ENCODE measurements around the gene DNAJC4.
"Not testable (repeated sequence)": the region's sequence is repeated elsewhere in the genome, so short reads cannot be mapped to it uniquely, and the experiment has no call there.

DNAJC4 gene

GRCh38 chr11:64245797-64246620 is 15.7 kb downstream of the DNAJC4 start:
- in situ Hi-C loops (cut with HindIII; ENCODE audit: low sequenced_read_pairs), result no loop called here
- TF ChIP-seq CTCF (IDR thresholded peaks at IDR 0.05; ENCODE audit: low read depth, low read length, missing control alignments), result no peak
- no peak for DNase-seq (ENCODE audit: low read depth)
- peak overlapping the region; percentile 71 for H3K4me3 ChIP-seq (ENCODE audit: low read depth, low read length)

GRCh38 chr11:64246621-64246870 is 16.2 kb downstream of the DNAJC4 start:
- in situ Hi-C loops (cut with HindIII; ENCODE audit: low sequenced_read_pairs); DNase-seq (ENCODE audit: low read depth): not testable (repeated sequence)
- H3K4me3 ChIP-seq (ENCODE audit: low read depth, low read length), result peak overlapping the region; percentile 71

GRCh38 chr11:64246871-64247728 is 16.8 kb downstream of the DNAJC4 start, which contains the start of gene PPP1R14B:
Gene PPP1R14B (minus strand): TSS chr11:64246943. CDS start chr11:64246673, 270 bp downstream.
- peak; percentile 53 for DNase-seq (ENCODE audit: low read depth)
- no peak for TF ChIP-seq CTCF (IDR thresholded peaks at IDR 0.05; ENCODE audit: low read depth, low read length, missing control alignments)
- in situ Hi-C loops (cut with HindIII; ENCODE audit: low sequenced_read_pairs), result no loop called here
- peak within 1 kb of the TSS; percentile 71 for H3K4me3 ChIP-seq (ENCODE audit: low read depth, low read length)

GRCh38 chr11:64247729-64248531 is 17.6 kb downstream of the DNAJC4 start:
- TF ChIP-seq CTCF (IDR thresholded peaks at IDR 0.05; ENCODE audit: low read depth, low read length, missing control alignments), result no peak
- in situ Hi-C loops (cut with HindIII; ENCODE audit: low sequenced_read_pairs), result no loop called here
- peak overlapping the region; percentile 65 for H3K4me3 ChIP-seq (ENCODE audit: low read depth, low read length)
- DNase-seq (ENCODE audit: low read depth), result no peak

- DNase-seq (ENCODE audit: low read depth), result no peak
- TF ChIP-seq CTCF (IDR thresholded peaks at IDR 0.05; ENCODE audit: low read depth, low read length, missing control alignments), result no peak
- in situ Hi-C loops (cut with HindIII; ENCODE audit: low sequenced_read_pairs), result no loop called here
- H3K4me3 ChIP-seq (ENCODE audit: low read depth, low read length), result no peak overlapping the region
Observed at GRCh38 chr11:64248578-64248977, 18.2 kb downstream of the DNAJC4 start.

- DNase-seq (ENCODE audit: low read depth), result no peak
- in situ Hi-C loops (cut with HindIII; ENCODE audit: low sequenced_read_pairs), result no loop called here
- no peak for TF ChIP-seq CTCF (IDR thresholded peaks at IDR 0.05; ENCODE audit: low read depth, low read length, missing control alignments)
- H3K4me3 ChIP-seq (ENCODE audit: low read depth, low read length), result no peak overlapping the region
Observed at GRCh38 chr11:64249038-64249437, 18.7 kb downstream of the DNAJC4 start.
